IPS DF 6.9 (cell line): ENCODE results near the gene YWHAB.
"Not testable (repeated sequence)": the region's sequence is repeated elsewhere in the genome, so short reads cannot be mapped to it uniquely, and the experiment has no call there.

ENCODE experiments used
- DNase-seq: peaks from one replicate; pipeline ENCODE4 v3.0.0-alpha.2; 2013; ENCODE audit warnings: low read depth, low spot score
- H3K27ac ChIP-seq: one replicate; pipeline ENCODE4 v1.5.1; 2013; ENCODE audit warnings: low read length, control low read depth
- H3K27me3 ChIP-seq: 2 replicates; pipeline ENCODE4 v1.6.1; 2013; ENCODE audit warnings: mild to moderate bottlenecking, low read length; ENCODE audit not compliant: control insufficient read depth, insufficient read depth
- H3K36me3 ChIP-seq: 2 replicates; pipeline ENCODE4 v1.6.1; 2013; ENCODE audit warnings: low read length; ENCODE audit not compliant: control insufficient read depth, insufficient read depth
- H3K4me1 ChIP-seq: 2 replicates; pipeline ENCODE4 v1.6.1; 2013; ENCODE audit warnings: low read length; ENCODE audit not compliant: control insufficient read depth, insufficient read depth
- H3K4me3 ChIP-seq: 2 replicates; pipeline ENCODE4 v1.5.1; 2013; ENCODE audit warnings: mild to moderate bottlenecking, low read length
- H3K9me3 ChIP-seq: 2 replicates; pipeline ENCODE4 v1.6.1; 2013; ENCODE audit warnings: low read length, inconsistent platforms; ENCODE audit not compliant: control insufficient read depth, insufficient read depth
- WGBS: extraction: QIAGEN DNeasy Blood & Tissue Kit; methylation state at CpG from one replicate; pipeline ENCODE4 v1.1.7; 2013; ENCODE audit warnings: mixed read lengths, missing lambda C conversion rate; ENCODE audit not compliant: insufficient read length, insufficient coverage; 5-methylcytosine and 5-hydroxymethylcytosine counted together

YWHAB gene

DNA sequence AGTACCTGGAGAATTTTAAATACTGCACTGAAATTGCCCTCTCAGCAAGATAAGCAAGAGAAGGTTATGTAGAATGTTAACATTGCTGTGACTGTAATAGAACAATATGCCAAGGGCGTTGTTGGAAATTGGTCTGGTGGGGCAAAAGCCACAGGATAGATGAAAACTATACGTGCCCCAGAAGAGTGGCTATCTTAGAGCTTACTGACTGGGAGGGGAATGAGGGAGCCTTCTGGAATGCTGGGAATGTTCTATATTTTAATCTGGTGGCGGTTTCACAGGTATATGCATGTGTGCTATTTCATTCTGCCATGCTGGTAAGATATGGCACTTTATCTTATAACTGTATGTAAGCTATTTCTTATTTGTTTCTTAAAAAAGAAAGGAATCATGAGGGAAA lies 35.2 kb upstream of the YWHAB start:
- Histone ChIP-seq H3K9me3 (no peaks in the 10 kb centered on the region), H3K36me3 (no peaks in the 10 kb centered on the region), H3K27ac (no peak overlapping the region), H3K4me1 (no peaks in the 10 kb centered on the region; the same call in 1 of the 2 replicates), H3K4me3 (no peak overlapping the region), H3K27me3 (no peaks in the 10 kb centered on the region)
- no peak for DNase-seq
- WGBS, result no CpG with 5 or more reads among the region's 3 CpGs

DNA sequence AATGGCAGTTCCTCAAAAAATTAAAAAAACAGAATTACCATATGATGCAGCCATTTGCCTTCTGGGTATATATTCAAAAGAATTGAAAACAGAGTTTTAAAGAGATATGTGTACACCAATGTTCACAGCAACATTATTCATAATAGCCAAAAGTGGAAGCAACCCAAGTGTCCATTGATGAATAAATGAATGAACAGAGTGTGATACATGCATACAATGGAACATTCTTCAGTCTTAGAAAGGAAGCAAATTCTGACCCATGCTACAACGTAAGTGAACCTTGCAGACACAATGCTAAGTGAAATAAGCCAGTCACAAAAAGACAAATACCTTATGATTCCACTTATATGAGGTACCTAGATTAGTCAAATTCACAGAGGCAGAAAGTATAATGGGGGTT lies 34.7 kb upstream of the YWHAB start:
- Histone ChIP-seq H3K36me3 (no peaks in the 10 kb centered on the region), H3K4me3 (no peak overlapping the region), H3K9me3 (no peaks in the 10 kb centered on the region), H3K4me1 (no peaks in the 10 kb centered on the region; the same call in 1 of the 2 replicates), H3K27ac (no peak overlapping the region), H3K27me3 (no peaks in the 10 kb centered on the region)
- no CpG with 5 or more reads among the region's 1 CpG for WGBS
- no peak for DNase-seq

- Histone ChIP-seq H3K36me3 (no peaks in the 10 kb centered on the region), H3K4me3 (no peak overlapping the region), H3K27me3 (no peaks in the 10 kb centered on the region), H3K27ac (no peak overlapping the region), H3K4me1 (no peaks in the 10 kb centered on the region; the same call in 1 of the 2 replicates), H3K9me3 (no peaks in the 10 kb centered on the region)
- no peak for DNase-seq
- no CpG with 5 or more reads among the region's 3 CpGs for WGBS
These were observed 34.0 kb upstream of the YWHAB start for GRCh38 chr20:44851545-44851944.

GRCh38 chr20:44856442-44856841 lies 29.1 kb upstream of the YWHAB start:
- DNase-seq, result no peak
- WGBS, result no CpG with 5 or more reads among the region's 2 CpGs
- Histone ChIP-seq H3K9me3 (no peaks in the 10 kb centered on the region), H3K27ac (no peak overlapping the region), H3K4me1 (no peaks in the 10 kb centered on the region; the same call in 1 of the 2 replicates), H3K27me3 (no peaks in the 10 kb centered on the region), H3K4me3 (no peak overlapping the region), H3K36me3 (no peaks in the 10 kb centered on the region)

DNA sequence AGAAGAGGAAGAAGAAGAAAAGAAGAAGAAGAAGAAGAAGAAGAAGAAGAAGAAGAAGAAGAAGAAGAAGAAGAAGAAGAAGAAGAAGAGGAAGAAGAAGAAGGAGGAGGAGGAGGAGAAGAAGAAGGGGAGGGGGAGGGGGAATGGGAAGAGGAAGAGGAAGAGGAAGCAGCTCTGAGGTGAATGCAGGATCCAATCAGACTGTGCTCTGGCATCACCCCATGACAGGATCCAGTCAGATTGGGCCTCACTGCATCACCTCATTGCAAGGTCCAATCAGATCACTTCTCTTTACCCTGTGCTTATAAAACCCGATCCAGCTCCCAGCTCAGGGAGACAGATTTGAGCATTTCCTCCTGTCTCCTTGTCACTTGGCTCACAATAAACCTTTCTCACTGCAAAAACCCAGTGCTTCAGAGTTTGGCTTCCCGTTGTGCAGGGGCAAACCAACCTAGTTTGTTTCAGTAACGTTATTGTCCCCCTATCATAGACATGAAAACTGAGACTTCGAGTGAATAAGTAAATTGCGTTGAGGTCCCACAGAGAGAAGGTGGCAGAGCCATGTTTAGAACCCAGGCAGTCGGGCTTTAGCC lies 28.6 kb upstream of the YWHAB start:
- WGBS, result no CpG with 5 or more reads among the region's 6 CpGs
- Histone ChIP-seq H3K9me3 (no peaks in the 10 kb centered on the region), H3K27me3 (no peaks in the 10 kb centered on the region), H3K4me3 (no peak overlapping the region), H3K36me3 (no peaks in the 10 kb centered on the region), H3K4me1 (no peaks in the 10 kb centered on the region), H3K27ac (no peak overlapping the region)
- DNase-seq, result no peak

DNA sequence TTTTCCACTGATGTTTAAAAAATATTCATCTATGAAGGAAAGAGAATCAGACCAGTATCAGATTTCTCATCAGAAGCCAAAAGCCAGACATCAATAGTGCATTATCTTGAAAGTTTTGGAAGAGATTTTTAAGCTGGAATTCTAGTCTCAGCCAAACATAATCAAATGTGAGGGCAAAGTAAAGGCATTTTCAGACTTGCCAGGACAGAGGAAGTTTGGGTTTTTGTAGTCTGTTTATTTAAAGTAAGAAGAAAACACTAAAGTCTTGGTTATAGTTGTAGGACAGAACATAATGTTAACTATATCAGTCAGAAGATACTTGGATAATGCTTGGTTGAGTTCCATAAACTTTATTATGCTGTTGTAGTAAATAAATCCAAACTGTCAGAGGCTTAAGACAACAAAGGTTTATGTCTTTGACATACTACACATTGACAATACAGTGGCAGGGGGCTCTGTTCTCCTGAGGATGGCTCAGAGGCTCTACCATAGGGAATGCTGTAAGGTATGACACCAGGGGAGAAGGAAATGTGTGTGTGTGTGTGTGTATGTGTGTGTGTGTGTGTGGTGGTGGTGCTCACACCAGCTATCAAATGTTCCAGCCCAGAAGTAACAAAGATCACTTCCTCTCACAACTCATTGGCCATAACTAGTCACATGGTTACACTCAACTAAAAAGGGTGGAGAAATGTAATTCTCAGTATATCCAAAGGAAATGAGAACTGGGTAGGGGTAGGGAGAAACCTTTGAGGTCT lies 26.7 kb upstream of the YWHAB start:
- Histone ChIP-seq H3K36me3 (no peaks in the 10 kb centered on the region), H3K27ac (no peak overlapping the region), H3K9me3 (no peaks in the 10 kb centered on the region), H3K27me3 (no peaks in the 10 kb centered on the region), H3K4me1 (no peaks in the 10 kb centered on the region), H3K4me3 (no peak overlapping the region)
- no peak for DNase-seq

- WGBS, result no CpG with 5 or more reads among the region's 5 CpGs
- no peaks in the 10 kb centered on the region for H3K9me3 ChIP-seq
- no peak for DNase-seq
- H3K4me1 ChIP-seq, result no peaks in the 10 kb centered on the region
- no peak overlapping the region for H3K4me3 ChIP-seq
- no peaks in the 10 kb centered on the region for H3K36me3 ChIP-seq
- H3K27ac ChIP-seq, result no peak overlapping the region
- H3K27me3 ChIP-seq, result no peaks in the 10 kb centered on the region
These were observed 23.9 kb upstream of the YWHAB start for GRCh38 chr20:44861531-44862006.

DNA sequence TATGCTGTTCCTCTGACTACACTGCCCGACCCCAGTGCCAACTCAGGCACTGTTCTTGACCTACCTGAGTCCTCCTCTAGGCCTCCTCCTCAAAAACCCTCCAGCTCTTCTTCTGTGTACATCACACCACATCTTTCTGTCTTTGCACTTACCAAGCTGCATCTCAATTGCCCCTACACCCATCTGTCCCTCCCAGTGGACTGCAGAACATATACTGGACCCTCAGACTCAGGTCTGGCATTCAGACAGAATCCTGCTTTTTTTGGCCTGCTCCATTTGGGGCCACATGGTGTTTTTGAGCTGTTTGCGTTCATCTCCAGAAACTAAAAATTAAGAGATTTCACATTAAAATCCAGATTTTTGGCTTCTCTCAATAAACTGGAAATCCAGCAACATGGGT lies 23.2 kb upstream of the YWHAB start:
- Histone ChIP-seq H3K27ac (no peak overlapping the region), H3K27me3 (no peaks in the 10 kb centered on the region)
- WGBS, result no CpG with 5 or more reads among the region's 2 CpGs

DNA sequence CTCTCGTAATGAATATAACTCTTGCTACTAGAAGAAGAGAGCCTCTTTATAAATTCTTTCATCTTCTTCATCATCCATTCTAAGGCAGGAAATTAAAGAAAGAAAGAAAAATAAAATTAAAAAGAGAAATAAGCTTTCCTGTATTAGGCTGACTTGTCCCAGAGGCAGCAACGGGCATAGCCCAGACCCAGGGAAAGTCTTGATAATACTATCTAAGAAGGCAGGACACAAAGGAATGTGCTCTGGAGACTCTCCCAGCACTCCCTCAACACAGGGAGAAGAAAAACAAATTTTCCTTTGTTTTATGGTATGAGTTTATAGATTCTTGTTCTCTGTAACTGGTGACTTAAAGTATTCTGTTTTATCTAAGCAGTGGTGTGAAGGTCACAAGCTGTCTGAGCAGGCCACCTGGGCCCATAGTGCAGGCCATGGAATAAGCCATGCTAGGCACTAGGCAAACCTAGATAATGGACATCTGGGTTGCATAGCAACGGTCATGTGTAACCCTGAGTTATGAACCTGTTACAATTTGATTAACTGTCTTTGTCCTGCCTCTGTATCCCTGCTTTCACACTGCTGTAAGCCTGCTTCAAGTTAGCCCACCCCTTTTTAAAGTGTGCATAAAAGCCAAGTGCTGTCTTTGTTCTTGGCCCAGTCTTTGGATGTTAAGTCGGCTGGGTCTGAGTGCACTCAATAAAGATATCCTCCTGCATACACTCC lies 22.0 kb upstream of the YWHAB start:
- H3K4me1 ChIP-seq, H3K36me3 ChIP-seq: not testable (repeated sequence)
- WGBS, result no CpG with 5 or more reads among the region's 4 CpGs

More for the DNA sequence above, 23.2 kb upstream of the YWHAB start:
- Histone ChIP-seq H3K36me3 (no peaks in the 10 kb centered on the region), H3K9me3 (no peaks in the 10 kb centered on the region), H3K4me3 (no peak overlapping the region), H3K4me1 (no peaks in the 10 kb centered on the region)
- no peak for DNase-seq

DNA sequence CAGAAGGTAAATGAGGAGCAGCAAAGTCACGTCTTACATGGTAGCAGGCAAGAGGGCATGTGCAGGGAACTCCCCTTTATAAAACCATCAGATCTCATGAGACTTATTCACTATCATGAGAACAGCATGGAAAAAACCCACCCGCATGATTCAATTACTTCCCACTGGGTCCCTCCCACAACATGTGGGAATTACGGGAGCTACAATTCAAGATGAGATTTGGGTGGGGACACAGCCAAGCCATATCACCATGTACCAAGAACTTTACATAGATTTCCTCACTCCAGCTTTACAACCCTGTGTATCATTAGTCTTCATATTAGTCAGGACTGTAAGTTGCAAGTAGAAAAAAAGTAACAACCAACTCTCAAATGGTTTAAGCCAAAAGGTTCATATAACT lies 21.0 kb upstream of the YWHAB start:
- H3K9me3 ChIP-seq, DNase-seq, H3K4me1 ChIP-seq, H3K27ac ChIP-seq, H3K36me3 ChIP-seq, H3K4me3 ChIP-seq, H3K27me3 ChIP-seq: not testable (repeated sequence)
- no CpG with 5 or more reads among the region's 3 CpGs for WGBS

More for the DNA sequence above, 22.0 kb upstream of the YWHAB start:
- H3K4me3 ChIP-seq, H3K27ac ChIP-seq, H3K27me3 ChIP-seq, H3K9me3 ChIP-seq, DNase-seq: not testable (repeated sequence)
